ENCODE results near the gene CBX3. TPM values are rescaled to one million over a fixed set of nuclear protein-coding genes. Genes with fewer than 3 reads are reported as not detected.
"Not testable (repeated sequence)": the region's sequence is repeated elsewhere in the genome, so short reads cannot be mapped to it uniquely, and the experiment has no call there.

Gene CBX3
- total RNA-seq (148 TPM), polyA plus RNA-seq (ENCODE audit: insufficient read depth in 1 of 8, insufficient read length in 8 of 8, low replicate concordance in 1 of 8) (100 to 1,000 TPM; 158 to 210 (median 184) TPM)
- long read RNA-seq, donor 1, transcript CBX3-206 (3 exons, 860 nt) = minor isoform, 11 of 74 reads
- long read RNA-seq, donor 1, transcript CBX3-202 (6 exons, 1,857 nt) = major isoform, 36 of 74 reads
- long read RNA-seq, donor 1, partial matches to known transcripts = 21 of 74 reads
- long read RNA-seq, donor 1, other reads (novel, unspliced or antisense) = 0 of 74 reads
- long read RNA-seq, donor 2, transcript CBX3-202 (6 exons, 1,857 nt) = major isoform, 12 of 12 reads
- long read RNA-seq, donor 2, partial matches to known transcripts = 0 of 12 reads
- long read RNA-seq, donor 2, other reads (novel, unspliced or antisense) = 0 of 12 reads
- long read RNA-seq, donor 3, transcript CBX3-202 (6 exons, 1,857 nt) = major isoform, 58 of 64 reads
- long read RNA-seq, donor 3, partial matches to known transcripts = 0 of 64 reads
- long read RNA-seq, donor 3, other reads (novel, unspliced or antisense) = 0 of 64 reads
- long read RNA-seq, donor 4, transcript CBX3-201 (6 exons, 2,128 nt) = minor isoform, 5 of 69 reads
- long read RNA-seq, donor 4, transcript CBX3-202 (6 exons, 1,857 nt) = major isoform, 34 of 69 reads
- long read RNA-seq, donor 4, transcript CBX3-206 (3 exons, 860 nt) = minor isoform, 7 of 69 reads
- long read RNA-seq, donor 4, partial matches to known transcripts = 19 of 69 reads
- long read RNA-seq, donor 4, other reads (novel, unspliced or antisense) = 0 of 69 reads
- long read RNA-seq, donor 5, transcript CBX3-202 (6 exons, 1,857 nt) = major isoform, 117 of 225 reads
- long read RNA-seq, donor 5, transcript CBX3-201 (6 exons, 2,128 nt) = minor isoform, 13 of 225 reads
- long read RNA-seq, donor 5, transcript CBX3-203 (6 exons, 1,717 nt) = minor isoform, 5 of 225 reads
- long read RNA-seq, donor 5, transcript CBX3-206 (3 exons, 860 nt) = minor isoform, 42 of 225 reads
- long read RNA-seq, donor 5, partial matches to known transcripts = 41 of 225 reads
- long read RNA-seq, donor 5, other reads (novel, unspliced or antisense) = 5 of 225 reads
- long read RNA-seq, donor 6, transcript CBX3-202 (6 exons, 1,857 nt) = major isoform, 89 of 145 reads
- long read RNA-seq, donor 6, transcript CBX3-206 (3 exons, 860 nt) = minor isoform, 22 of 145 reads
- long read RNA-seq, donor 6, partial matches to known transcripts = 30 of 145 reads
- long read RNA-seq, donor 6, other reads (novel, unspliced or antisense) = 0 of 145 reads
- long read RNA-seq, donor 7, transcript CBX3-206 (3 exons, 860 nt) = minor isoform, 23 of 163 reads
- long read RNA-seq, donor 7, transcript CBX3-202 (6 exons, 1,857 nt) = major isoform, 59 of 163 reads
- long read RNA-seq, donor 7, partial matches to known transcripts = 76 of 163 reads
- long read RNA-seq, donor 7, other reads (novel, unspliced or antisense) = 0 of 163 reads
- long read RNA-seq, donor 8, transcript CBX3-202 (6 exons, 1,857 nt) = major isoform, 68 of 82 reads
- long read RNA-seq, donor 8, transcript CBX3-206 (3 exons, 860 nt) = minor isoform, 8 of 82 reads
- long read RNA-seq, donor 8, partial matches to known transcripts = 0 of 82 reads
- long read RNA-seq, donor 8, other reads (novel, unspliced or antisense) = 0 of 82 reads
- long read RNA-seq, donor 9, transcript CBX3-202 (6 exons, 1,857 nt) = major isoform, 50 of 93 reads
- long read RNA-seq, donor 9, transcript CBX3-206 (3 exons, 860 nt) = minor isoform, 24 of 93 reads
- long read RNA-seq, donor 9, transcript CBX3-201 (6 exons, 2,128 nt) = minor isoform, 6 of 93 reads
- long read RNA-seq, donor 9, partial matches to known transcripts = 13 of 93 reads
- long read RNA-seq, donor 9, other reads (novel, unspliced or antisense) = 0 of 93 reads
- long read RNA-seq, donor 10, transcript CBX3-202 (6 exons, 1,857 nt) = major isoform, 101 of 210 reads
- long read RNA-seq, donor 10, transcript CBX3-206 (3 exons, 860 nt) = minor isoform, 13 of 210 reads
- long read RNA-seq, donor 10, transcript CBX3-203 (6 exons, 1,717 nt) = minor isoform, 7 of 210 reads
- long read RNA-seq, donor 10, transcript CBX3-201 (6 exons, 2,128 nt) = minor isoform, 11 of 210 reads
- long read RNA-seq, donor 10, partial matches to known transcripts = 68 of 210 reads
- long read RNA-seq, donor 10, other reads (novel, unspliced or antisense) = 10 of 210 reads
- long read RNA-seq, donor 11, transcript CBX3-201 (6 exons, 2,128 nt) = minor isoform, 5 of 89 reads
- long read RNA-seq, donor 11, transcript CBX3-202 (6 exons, 1,857 nt) = major isoform, 55 of 89 reads
- long read RNA-seq, donor 11, transcript CBX3-206 (3 exons, 860 nt) = minor isoform, 19 of 89 reads
- long read RNA-seq, donor 11, partial matches to known transcripts = 10 of 89 reads
- long read RNA-seq, donor 11, other reads (novel, unspliced or antisense) = 0 of 89 reads

GRCh38 chr7:26201247-26202018 lies at the start of gene CBX3:
CBX3 (plus strand) TSS chr7:26201745; CDS start chr7:26202999, 1,254 bp downstream.
- H3K9me3 ChIP-seq (replicated peaks; ENCODE audit: control insufficient read depth, low read depth, low read length) = no peaks in the 10 kb centered on the region
- peaks cover 14% of the 10 kb centered on the region for H3K36me3 ChIP-seq (ENCODE audit: control insufficient read depth, insufficient read depth, low read length)
- under 1% methylated on average over 53 of the region's 86 CpGs for WGBS (ENCODE audit: insufficient coverage)
- H3K4me1 ChIP-seq (ENCODE audit: control insufficient read depth, insufficient read depth, low read length) = peaks cover 3% of the 10 kb centered on the region
- H3K27ac ChIP-seq (ENCODE audit: low read length) = peak within 1 kb of the TSS; percentile 100
- peak within 1 kb of the TSS; percentile 96 for H3K4me3 ChIP-seq (ENCODE audit: low read length)
- no peaks in the 10 kb centered on the region for H3K27me3 ChIP-seq (ENCODE audit: control insufficient read depth, insufficient read depth, low read length)
- peak; percentile 91 for DNase-seq

DNA sequence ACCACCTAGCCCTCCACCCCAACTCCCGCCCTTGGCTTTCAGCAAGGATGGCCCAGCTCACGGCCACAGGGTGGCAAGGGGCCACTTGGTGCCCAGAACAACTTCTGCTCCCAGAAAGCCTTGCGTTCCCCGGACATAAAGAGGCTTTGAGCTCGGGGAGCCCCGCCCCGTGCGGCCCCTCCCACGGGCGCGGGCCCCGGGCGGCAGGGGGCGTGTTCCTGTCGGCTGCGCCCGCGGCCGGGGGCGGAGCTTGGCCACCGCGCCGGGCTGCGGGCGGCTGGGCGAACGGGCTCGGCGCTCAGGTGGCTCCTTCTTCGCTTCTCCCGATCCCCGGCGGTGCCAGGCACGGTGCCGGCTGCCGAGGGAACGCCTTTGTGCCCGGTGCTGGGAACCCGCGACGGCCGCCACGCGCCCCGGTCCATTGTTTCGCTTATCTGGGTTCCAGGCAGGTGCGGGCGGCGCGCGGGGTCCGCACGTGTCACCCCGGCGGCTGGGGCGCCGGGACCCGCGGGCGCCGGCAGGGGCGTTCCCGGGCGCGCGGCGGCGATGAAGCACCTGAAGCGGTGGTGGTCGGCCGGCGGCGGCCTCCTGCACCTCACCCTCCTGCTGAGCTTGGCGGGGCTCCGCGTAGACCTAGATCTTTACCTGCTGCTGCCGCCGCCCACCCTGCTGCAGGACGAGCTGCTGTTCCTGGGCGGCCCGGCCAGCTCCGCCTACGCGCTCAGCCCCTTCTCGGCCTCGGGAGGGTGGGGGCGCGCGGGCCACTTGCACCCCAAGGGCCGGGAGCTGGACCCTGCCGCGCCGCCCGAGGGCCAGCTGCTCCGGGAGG lies 49.4 kb upstream of the CBX3 start, which contains the start of gene NFE2L3:
Gene NFE2L3 (plus strand): TSS at position 246 of the 829 bp plus-strand sequence. CDS start 301 bp downstream, at position 547.
- peaks cover 57% of the 10 kb centered on the region for H3K27me3 ChIP-seq (ENCODE audit: control insufficient read depth, insufficient read depth, low read length)
- H3K4me1 ChIP-seq (ENCODE audit: control insufficient read depth, insufficient read depth, low read length) = peaks cover 5% of the 10 kb centered on the region
- peak within 1 kb of the TSS; percentile 30 for H3K4me3 ChIP-seq (ENCODE audit: low read length)
- H3K27ac ChIP-seq (ENCODE audit: low read length) = no peak within 1 kb of the TSS
- WGBS (ENCODE audit: insufficient coverage) = under 1% methylated on average over 95 of the region's 95 CpGs
- no peaks in the 10 kb centered on the region for H3K36me3 ChIP-seq (ENCODE audit: control insufficient read depth, insufficient read depth, low read length)
- no peaks in the 10 kb centered on the region for H3K9me3 ChIP-seq (replicated peaks; ENCODE audit: control insufficient read depth, low read depth, low read length)
- DNase-seq = peak; percentile 67

DNA sequence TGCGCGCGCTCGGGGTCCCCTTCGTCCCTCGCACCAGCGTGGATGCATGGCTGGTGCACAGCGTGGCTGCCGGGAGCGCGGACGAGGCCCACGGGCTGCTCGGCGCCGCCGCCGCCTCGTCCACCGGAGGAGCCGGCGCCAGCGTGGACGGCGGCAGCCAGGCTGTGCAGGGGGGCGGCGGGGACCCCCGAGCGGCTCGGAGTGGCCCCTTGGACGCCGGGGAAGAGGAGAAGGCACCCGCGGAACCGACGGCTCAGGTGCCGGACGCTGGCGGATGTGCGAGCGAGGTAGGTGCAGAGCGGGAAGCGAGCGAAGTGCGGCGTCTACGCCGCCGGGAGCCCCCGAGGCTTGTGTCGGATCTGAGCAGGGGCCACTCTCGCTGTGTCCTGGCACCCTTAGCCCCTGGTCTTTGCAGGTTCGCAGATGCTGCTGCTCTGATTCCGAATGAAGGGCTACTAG lies 48.7 kb upstream of the CBX3 start:
- not testable (repeated sequence) for H3K4me3 ChIP-seq (ENCODE audit: low read length); H3K27ac ChIP-seq (ENCODE audit: low read length); H3K4me1 ChIP-seq (ENCODE audit: control insufficient read depth, insufficient read depth, low read length); H3K36me3 ChIP-seq (ENCODE audit: control insufficient read depth, insufficient read depth, low read length); DNase-seq; H3K9me3 ChIP-seq (replicated peaks; ENCODE audit: control insufficient read depth, low read depth, low read length)
- WGBS (ENCODE audit: insufficient coverage) = 2% methylated on average over 31 of the region's 54 CpGs
- H3K27me3 ChIP-seq (ENCODE audit: control insufficient read depth, insufficient read depth, low read length) = peaks cover 57% of the 10 kb centered on the region

DNA sequence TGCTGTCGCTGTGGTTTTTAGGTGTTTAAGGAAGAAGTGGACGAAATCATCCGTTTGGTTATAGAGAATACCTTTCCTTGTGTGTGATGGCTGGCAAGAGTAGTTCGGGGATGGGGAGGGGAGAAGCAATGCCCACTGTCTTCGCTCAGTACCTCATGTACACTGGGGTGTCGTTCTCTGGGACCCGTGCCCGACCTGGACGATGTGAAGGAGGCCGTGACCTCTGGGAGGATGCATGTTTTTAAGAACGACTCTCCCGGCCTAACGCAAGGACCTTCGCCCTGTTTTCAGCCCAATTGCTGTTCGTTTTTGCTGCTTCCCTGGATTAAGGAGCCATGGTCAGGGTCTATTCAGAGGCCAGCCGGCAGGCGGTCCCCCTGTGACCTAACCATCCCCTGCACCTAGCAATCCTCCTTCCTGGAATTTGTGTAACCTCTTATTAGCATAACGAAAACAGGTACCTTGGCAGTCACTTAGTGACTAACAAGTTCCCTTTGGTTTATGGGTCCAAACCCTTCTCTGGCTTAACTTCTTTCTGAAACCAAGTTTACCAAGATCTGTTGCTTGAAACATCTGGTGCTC lies 48.2 kb upstream of the CBX3 start:
- Histone ChIP-seq H3K4me3 (ENCODE audit: low read length) (no peak overlapping the region), H3K4me1 (ENCODE audit: control insufficient read depth, insufficient read depth, low read length) (peaks cover 5% of the 10 kb centered on the region), H3K36me3 (ENCODE audit: control insufficient read depth, insufficient read depth, low read length) (no peaks in the 10 kb centered on the region)

GRCh38 chr7:26153823-26154783 lies 47.4 kb upstream of the CBX3 start:
- no peak for DNase-seq
- Histone ChIP-seq H3K4me1 (ENCODE audit: control insufficient read depth, insufficient read depth, low read length) (peaks cover 5% of the 10 kb centered on the region), H3K4me3 (ENCODE audit: low read length) (no peak overlapping the region), H3K27me3 (ENCODE audit: control insufficient read depth, insufficient read depth, low read length) (peaks cover 62% of the 10 kb centered on the region), H3K27ac (ENCODE audit: low read length) (no peak overlapping the region), H3K9me3 (replicated peaks; ENCODE audit: control insufficient read depth, low read depth, low read length) (no peaks in the 10 kb centered on the region), H3K36me3 (ENCODE audit: control insufficient read depth, insufficient read depth, low read length) (no peaks in the 10 kb centered on the region)
- 76% methylated on average over 9 of the region's 15 CpGs for WGBS (ENCODE audit: insufficient coverage)

More for the DNA sequence above, 48.2 kb upstream of the CBX3 start:
- no peak for DNase-seq
- no peak overlapping the region for H3K27ac ChIP-seq (ENCODE audit: low read length)
- 15% methylated on average over 17 of the region's 18 CpGs for WGBS (ENCODE audit: insufficient coverage)
- H3K27me3 ChIP-seq (ENCODE audit: control insufficient read depth, insufficient read depth, low read length) = peaks cover 57% of the 10 kb centered on the region
- no peaks in the 10 kb centered on the region for H3K9me3 ChIP-seq (replicated peaks; ENCODE audit: control insufficient read depth, low read depth, low read length)

GRCh38 chr7:26155531-26156375 lies 45.8 kb upstream of the CBX3 start:
- Histone ChIP-seq H3K36me3 (ENCODE audit: control insufficient read depth, insufficient read depth, low read length) (no peaks in the 10 kb centered on the region), H3K27me3 (ENCODE audit: control insufficient read depth, insufficient read depth, low read length) (peaks cover 59% of the 10 kb centered on the region), H3K4me1 (ENCODE audit: control insufficient read depth, insufficient read depth, low read length) (peaks cover 5% of the 10 kb centered on the region), H3K27ac (ENCODE audit: low read length) (no peak overlapping the region), H3K4me3 (ENCODE audit: low read length) (no peak overlapping the region), H3K9me3 (replicated peaks; ENCODE audit: control insufficient read depth, low read depth, low read length) (no peaks in the 10 kb centered on the region)
- DNase-seq = no peak
- WGBS (ENCODE audit: insufficient coverage) = 50% methylated on average over 1 of the region's 8 CpGs
